Gastrocnemius medialis (tissue), 4 donors: Measurements from ENCODE around the gene ITGA4.

Source experiments
- POLR2A ChIP-seq, 2 donors: fragments of 450-650 bp; IDR thresholded peaks; one replicate each; pipeline ENCODE4 v1.6.1; 2017; ENCODE audit warnings: antibody characterized with exemption in 2 of 2, mild to moderate bottlenecking in 2 of 2, moderate library complexity in 2 of 2
- TF ChIP-seq, protein P1 (sequence below), 5 experiments: fragments of 450-650 bp in 3 of 5; fragments of 200-600 bp in 2 of 5; sonication (generic) in 2 of 5; IDR thresholded peaks in 4 of 5; conservative IDR thresholded peaks in 1 of 5; 1 replicate in 4 of 5; 2 replicates in 1 of 5; pipeline ENCODE4 v1.5.1; 2016 to 2019; ENCODE audit warnings: antibody characterized with exemption in 5 of 5, mild to moderate bottlenecking in 3 of 5, moderate library complexity in 3 of 5

DNA sequence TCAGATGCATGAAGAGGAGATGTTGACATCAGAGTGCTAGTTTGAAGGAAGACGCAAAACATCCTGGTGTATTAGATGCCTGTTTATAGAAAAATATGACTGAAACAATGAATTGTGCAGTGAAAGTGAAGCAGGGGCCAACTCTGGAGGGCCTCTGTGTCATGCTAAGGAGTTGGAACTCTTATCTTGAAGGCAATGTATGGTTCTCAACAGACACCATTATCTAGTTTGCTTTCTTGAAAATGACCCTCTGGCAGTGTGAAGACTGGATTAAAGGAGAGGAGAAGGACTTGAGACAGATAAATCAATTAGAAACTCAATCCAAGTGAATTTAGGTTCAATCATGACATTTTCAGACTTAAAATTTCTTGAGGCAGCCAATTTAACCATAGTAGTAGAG lies 63.1 kb downstream of the ITGA4 start:
- TF ChIP-seq, protein P1, sequence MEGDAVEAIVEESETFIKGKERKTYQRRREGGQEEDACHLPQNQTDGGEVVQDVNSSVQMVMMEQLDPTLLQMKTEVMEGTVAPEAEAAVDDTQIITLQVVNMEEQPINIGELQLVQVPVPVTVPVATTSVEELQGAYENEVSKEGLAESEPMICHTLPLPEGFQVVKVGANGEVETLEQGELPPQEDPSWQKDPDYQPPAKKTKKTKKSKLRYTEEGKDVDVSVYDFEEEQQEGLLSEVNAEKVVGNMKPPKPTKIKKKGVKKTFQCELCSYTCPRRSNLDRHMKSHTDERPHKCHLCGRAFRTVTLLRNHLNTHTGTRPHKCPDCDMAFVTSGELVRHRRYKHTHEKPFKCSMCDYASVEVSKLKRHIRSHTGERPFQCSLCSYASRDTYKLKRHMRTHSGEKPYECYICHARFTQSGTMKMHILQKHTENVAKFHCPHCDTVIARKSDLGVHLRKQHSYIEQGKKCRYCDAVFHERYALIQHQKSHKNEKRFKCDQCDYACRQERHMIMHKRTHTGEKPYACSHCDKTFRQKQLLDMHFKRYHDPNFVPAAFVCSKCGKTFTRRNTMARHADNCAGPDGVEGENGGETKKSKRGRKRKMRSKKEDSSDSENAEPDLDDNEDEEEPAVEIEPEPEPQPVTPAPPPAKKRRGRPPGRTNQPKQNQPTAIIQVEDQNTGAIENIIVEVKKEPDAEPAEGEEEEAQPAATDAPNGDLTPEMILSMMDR (IDR thresholded peaks at IDR 0.05 in 4 of 5, conservative IDR thresholded peaks at IDR 0.05 in 1 of 5) = no peak
- no peak for TF ChIP-seq POLR2A (IDR thresholded peaks at IDR 0.05)
